Activated CD8-positive, alpha-beta memory T cell treated with anti-CD3 and anti-CD28 coated beads, Interleukin-2, amount 50 U/mL, for 1 hour (primary cell): ENCODE results near the gene PDE11A.

Experiments
- DNase-seq: peaks from one replicate; pipeline ENCODE4 v3.0.0-alpha.2; 2020; ENCODE audit errors: extremely low read depth

Gene PDE11A

GRCh38 chr2:177669625-177670330, 402.8 kb downstream of the PDE11A start:
- DNase-seq: no peak

GRCh38 chr2:177669201-177669600, 403.4 kb downstream of the PDE11A start:
- no peak for DNase-seq

- DNase-seq: no peak
Measured at GRCh38 chr2:177668617-177669016, 404.0 kb downstream of the PDE11A start.

GRCh38 chr2:177667626-177668025, 405.0 kb downstream of the PDE11A start:
- DNase-seq: no peak

GRCh38 chr2:177666408-177666807, 406.2 kb downstream of the PDE11A start:
- no peak for DNase-seq

- no peak for DNase-seq
Measured at GRCh38 chr2:177665948-177666347, 406.6 kb downstream of the PDE11A start.

GRCh38 chr2:177665328-177665727, 407.2 kb downstream of the PDE11A start:
- DNase-seq: no peak

GRCh38 chr2:177662895-177663294, 409.7 kb downstream of the PDE11A start:
- DNase-seq: no peak

- DNase-seq: no peak
Measured at GRCh38 chr2:177660742-177661141, 411.8 kb downstream of the PDE11A start.

GRCh38 chr2:177658309-177658708, 414.3 kb downstream of the PDE11A start:
- no peak for DNase-seq

GRCh38 chr2:177651833-177652232, 420.7 kb downstream of the PDE11A start:
- DNase-seq: no peak

- no peak for DNase-seq
Measured at GRCh38 chr2:177649568-177650518, 422.7 kb downstream of the PDE11A start.

- no peak for DNase-seq
Measured at GRCh38 chr2:177646791-177647190, 425.8 kb downstream of the PDE11A start.

- no peak for DNase-seq
Measured at GRCh38 chr2:177646241-177646640, 426.3 kb downstream of the PDE11A start.

GRCh38 chr2:177641331-177641730, 431.2 kb downstream of the PDE11A start:
- no peak for DNase-seq

- DNase-seq: no peak
Measured at GRCh38 chr2:177640423-177640822, 432.2 kb downstream of the PDE11A start.

- DNase-seq: no peak
Measured at GRCh38 chr2:177639262-177639914, 433.2 kb downstream of the PDE11A start.

- DNase-seq: no peak
Measured at GRCh38 chr2:177638507-177638906, 434.1 kb downstream of the PDE11A start.

- no peak for DNase-seq
Measured at GRCh38 chr2:177636672-177637071, 435.9 kb downstream of the PDE11A start.

GRCh38 chr2:177635696-177636095, 436.9 kb downstream of the PDE11A start:
- no peak for DNase-seq

GRCh38 chr2:177633910-177634294, 438.7 kb downstream of the PDE11A start:
- no peak for DNase-seq

GRCh38 chr2:177633111-177633510, 439.5 kb downstream of the PDE11A start:
- DNase-seq: no peak
